LNCAP (cell line): Measurements from ENCODE around the gene ADARB2.

Source experiments
- CTCF ChIP-seq: fragments of 450-650 bp; IDR thresholded peaks from 2 replicates; pipeline ENCODE4 v1.5.1; 2017; ENCODE audit warnings: mild to moderate bottlenecking

Gene ADARB2

GRCh38 chr10:1737222-1738061, at the start of gene ADARB2:
TSS of gene ADARB2 (minus strand) at chr10:1737525.
- TF ChIP-seq CTCF, result no peak

GRCh38 chr10:1785835-1786234, 48.5 kb upstream of the ADARB2 start:
- TF ChIP-seq CTCF, result no peak

GRCh38 chr10:1782841-1783240, 45.5 kb upstream of the ADARB2 start:
- TF ChIP-seq CTCF, result no peak

- no peak for TF ChIP-seq CTCF
Observed at GRCh38 chr10:1779796-1780195, 42.5 kb upstream of the ADARB2 start.

DNA sequence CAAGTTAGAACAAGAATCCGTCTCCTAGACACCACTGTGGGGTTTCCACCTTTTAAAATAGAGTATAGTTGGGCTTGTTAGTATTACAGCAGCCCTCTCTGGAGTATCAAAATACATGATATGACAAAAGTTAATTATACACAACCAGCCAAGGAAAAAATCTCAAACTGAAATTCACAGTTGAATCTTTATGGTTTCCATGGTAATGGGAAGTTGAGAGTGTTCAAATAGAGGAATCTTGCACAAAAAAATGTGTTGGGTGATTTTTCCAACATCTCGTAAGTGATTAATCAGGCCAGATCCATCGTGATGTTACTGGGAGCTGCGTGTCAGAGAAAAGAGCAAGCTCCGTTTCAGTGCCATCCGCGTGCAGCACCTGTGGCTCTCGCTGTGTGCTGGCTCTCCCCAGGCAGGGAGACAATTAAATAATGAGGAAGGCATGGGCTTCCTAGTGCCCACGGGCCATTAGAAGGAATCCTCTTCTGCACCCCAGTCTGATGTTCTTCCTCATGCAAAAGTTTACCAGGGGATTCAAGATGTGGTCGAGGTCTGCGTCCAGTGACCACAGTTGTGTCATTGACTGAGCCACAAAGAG, 41.1 kb upstream of the ADARB2 start:
- no peak for TF ChIP-seq CTCF

- no peak for TF ChIP-seq CTCF
Observed at GRCh38 chr10:1776127-1776662, 38.9 kb upstream of the ADARB2 start.

- TF ChIP-seq CTCF, result no peak
Observed at GRCh38 chr10:1774796-1775195, 37.5 kb upstream of the ADARB2 start.
